ENCODE data around the gene CCN6.

The CCN6 gene

DNA sequence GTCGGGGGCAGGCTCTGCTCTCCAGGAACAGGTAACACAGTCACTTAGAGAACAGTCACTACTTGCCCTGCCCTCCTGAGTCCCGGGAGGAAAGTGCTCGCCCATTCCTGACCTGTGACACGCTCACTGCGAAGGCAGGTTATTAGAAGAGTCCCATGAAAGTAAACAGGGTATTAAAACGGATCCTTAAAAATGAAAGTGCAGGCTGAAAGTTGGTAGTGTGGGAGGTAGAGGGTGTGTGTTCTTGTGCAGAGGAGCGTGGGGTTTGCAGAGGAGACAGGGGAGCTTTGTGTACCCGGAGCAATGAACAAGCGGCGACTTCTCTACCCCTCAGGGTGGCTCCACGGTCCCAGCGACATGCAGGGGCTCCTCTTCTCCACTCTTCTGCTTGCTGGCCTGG is at the start of gene CCN6:
CCN6 (plus strand) TSS at position 104 of the 400 bp plus-strand sequence; CDS start at position 358, 254 bp downstream.
- ChIA-PET POLR2A (no interaction called here), CTCF (interaction anchor here (1.1 kb wide), 1 partner anchor 11 kb away, joined by 3 read pairs; no protein-coding TSS in a partner anchor)
- TF ChIP-seq BHLHE40 (IDR thresholded peaks at IDR 0.05; ENCODE audit: borderline replicate concordance): no peak
- TF ChIP-seq TARDBP (IDR thresholded peaks at IDR 0.05): no peak
- TF ChIP-seq HDGF (IDR thresholded peaks at IDR 0.05; ENCODE audit: borderline replicate concordance): no peak
- no peak for TF ChIP-seq LEF1 (IDR thresholded peaks at IDR 0.05; ENCODE audit: borderline replicate concordance)
- TF ChIP-seq ZNF384 (IDR thresholded peaks at IDR 0.05): no peak
- TF ChIP-seq SUZ12 (IDR thresholded peaks at IDR 0.05): no peak
- TF ChIP-seq FOXA1 (IDR thresholded peaks at IDR 0.05): no peak
- no peak for TF ChIP-seq CTBP1 (IDR thresholded peaks at IDR 0.05; ENCODE audit: borderline replicate concordance)
- TF ChIP-seq, protein P1, sequence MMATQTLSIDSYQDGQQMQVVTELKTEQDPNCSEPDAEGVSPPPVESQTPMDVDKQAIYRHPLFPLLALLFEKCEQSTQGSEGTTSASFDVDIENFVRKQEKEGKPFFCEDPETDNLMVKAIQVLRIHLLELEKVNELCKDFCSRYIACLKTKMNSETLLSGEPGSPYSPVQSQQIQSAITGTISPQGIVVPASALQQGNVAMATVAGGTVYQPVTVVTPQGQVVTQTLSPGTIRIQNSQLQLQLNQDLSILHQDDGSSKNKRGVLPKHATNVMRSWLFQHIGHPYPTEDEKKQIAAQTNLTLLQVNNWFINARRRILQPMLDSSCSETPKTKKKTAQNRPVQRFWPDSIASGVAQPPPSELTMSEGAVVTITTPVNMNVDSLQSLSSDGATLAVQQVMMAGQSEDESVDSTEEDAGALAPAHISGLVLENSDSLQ (IDR thresholded peaks at IDR 0.05): no peak
- no peak for TF ChIP-seq ELF4 (IDR thresholded peaks at IDR 0.05)
- no peak for TF ChIP-seq NFRKB (IDR thresholded peaks at IDR 0.05)
- TF ChIP-seq ARNT (IDR thresholded peaks at IDR 0.05): no peak
- TF ChIP-seq L3MBTL2 (conservative IDR thresholded peaks at IDR 0.05): no peak
- no peak for TF ChIP-seq FOXM1 (IDR thresholded peaks at IDR 0.05; ENCODE audit: borderline replicate concordance)
- no peak for TF ChIP-seq FOXK2 (IDR thresholded peaks at IDR 0.05)
- no peak for DNase-seq (ENCODE audit: extremely low spot score)

- no peak for DNase-seq (ENCODE audit: extremely low spot score)
- ChIA-PET CTCF (no interaction called here), POLR2A (no interaction called here)
- TF ChIP-seq TARDBP (IDR thresholded peaks at IDR 0.05) (no peak), FOXM1 (IDR thresholded peaks at IDR 0.05; ENCODE audit: borderline replicate concordance) (no peak), FOXA1 (IDR thresholded peaks at IDR 0.05) (no peak), LEF1 (IDR thresholded peaks at IDR 0.05; ENCODE audit: borderline replicate concordance) (no peak), L3MBTL2 (conservative IDR thresholded peaks at IDR 0.05) (no peak), CTBP1 (IDR thresholded peaks at IDR 0.05; ENCODE audit: borderline replicate concordance) (no peak), SUZ12 (IDR thresholded peaks at IDR 0.05) (no peak), ARNT (IDR thresholded peaks at IDR 0.05) (no peak), ZNF384 (IDR thresholded peaks at IDR 0.05) (no peak), BHLHE40 (IDR thresholded peaks at IDR 0.05; ENCODE audit: borderline replicate concordance) (no peak), NFRKB (IDR thresholded peaks at IDR 0.05) (no peak), ELF4 (IDR thresholded peaks at IDR 0.05) (no peak), SP1 (IDR thresholded peaks at IDR 0.05) (no peak), FOXK2 (IDR thresholded peaks at IDR 0.05) (no peak), HDGF (IDR thresholded peaks at IDR 0.05; ENCODE audit: borderline replicate concordance) (no peak)
- TF ChIP-seq, protein P1 (IDR thresholded peaks at IDR 0.05): no peak
These were observed 49.5 kb upstream of the CCN6 start for GRCh38 chr6:112004201-112005012.

DNA sequence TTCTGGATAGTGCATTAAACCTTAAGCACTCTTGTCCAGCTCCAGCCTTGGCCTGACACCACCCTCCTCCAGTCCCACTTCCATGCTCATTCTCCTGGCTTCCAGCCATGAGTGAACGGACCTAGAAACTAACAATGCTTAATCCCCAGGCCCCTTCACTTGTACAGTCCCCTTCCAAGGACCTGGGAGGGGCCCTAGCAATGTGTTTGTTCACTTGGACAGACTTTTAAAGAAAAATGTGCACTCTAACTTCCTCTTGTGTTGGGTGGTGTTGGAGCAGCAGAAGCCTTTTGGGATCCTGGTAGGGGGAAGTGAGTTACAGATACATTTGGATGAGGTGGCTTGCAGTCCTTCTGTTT is 48.9 kb upstream of the CCN6 start:
- no peak for DNase-seq (ENCODE audit: extremely low spot score)
- TF ChIP-seq CTBP1 (IDR thresholded peaks at IDR 0.05; ENCODE audit: borderline replicate concordance) (no peak), FOXA1 (IDR thresholded peaks at IDR 0.05) (no peak), NFRKB (IDR thresholded peaks at IDR 0.05) (no peak), LEF1 (IDR thresholded peaks at IDR 0.05; ENCODE audit: borderline replicate concordance) (no peak), ZNF384 (IDR thresholded peaks at IDR 0.05) (no peak), TARDBP (IDR thresholded peaks at IDR 0.05) (no peak), HDGF (IDR thresholded peaks at IDR 0.05; ENCODE audit: borderline replicate concordance) (no peak)
- TF ChIP-seq, protein P1 (IDR thresholded peaks at IDR 0.05): no peak
- CTCF ChIA-PET: no interaction called here
- POLR2A ChIA-PET: no interaction called here

DNA sequence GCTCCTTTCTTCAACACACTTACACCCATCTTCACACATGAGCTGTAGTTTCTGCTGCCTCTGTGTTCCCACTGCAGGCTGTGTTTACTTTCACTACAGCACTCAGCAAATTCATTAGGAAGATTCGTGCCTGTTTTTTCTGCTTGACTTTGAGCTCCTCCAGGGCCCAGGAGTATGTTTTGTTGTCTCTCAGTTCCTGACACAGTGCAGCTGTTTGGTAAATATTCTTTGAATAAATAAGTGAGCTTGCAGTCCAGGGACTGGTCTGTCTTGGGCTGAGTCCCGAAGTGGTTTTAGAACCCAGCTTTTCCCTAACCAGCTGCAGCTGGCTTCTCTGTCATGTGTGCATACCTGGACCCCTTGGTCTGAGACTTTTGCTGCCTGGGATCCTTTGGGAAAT is 46.6 kb upstream of the CCN6 start:
- TF ChIP-seq ARNT (IDR thresholded peaks at IDR 0.05): no peak
- TF ChIP-seq CTBP1 (IDR thresholded peaks at IDR 0.05; ENCODE audit: borderline replicate concordance): no peak
- TF ChIP-seq SUZ12 (IDR thresholded peaks at IDR 0.05): no peak
- no peak for TF ChIP-seq HDGF (IDR thresholded peaks at IDR 0.05; ENCODE audit: borderline replicate concordance)
- TF ChIP-seq L3MBTL2 (conservative IDR thresholded peaks at IDR 0.05): no peak
- TF ChIP-seq, protein P1 (IDR thresholded peaks at IDR 0.05): no peak
- no peak for TF ChIP-seq BHLHE40 (IDR thresholded peaks at IDR 0.05; ENCODE audit: borderline replicate concordance)
- TF ChIP-seq FOXK2 (IDR thresholded peaks at IDR 0.05): no peak
- TF ChIP-seq FOXA1 (IDR thresholded peaks at IDR 0.05): no peak
- TF ChIP-seq ZNF384 (IDR thresholded peaks at IDR 0.05): no peak
- TF ChIP-seq LEF1 (IDR thresholded peaks at IDR 0.05; ENCODE audit: borderline replicate concordance): no peak
- no peak for TF ChIP-seq TARDBP (IDR thresholded peaks at IDR 0.05)
- ChIA-PET POLR2A (interaction anchor here (1.1 kb wide), 1 partner anchor 36 kb away, joined by 3 read pairs; no protein-coding TSS in a partner anchor), CTCF (interaction anchor here (1.0 to 1.3 kb wide), 2 partner anchors 21 to 297 kb away, joined by 3 read pairs; no protein-coding TSS in a partner anchor)
- DNase-seq (ENCODE audit: extremely low spot score): no peak

DNA sequence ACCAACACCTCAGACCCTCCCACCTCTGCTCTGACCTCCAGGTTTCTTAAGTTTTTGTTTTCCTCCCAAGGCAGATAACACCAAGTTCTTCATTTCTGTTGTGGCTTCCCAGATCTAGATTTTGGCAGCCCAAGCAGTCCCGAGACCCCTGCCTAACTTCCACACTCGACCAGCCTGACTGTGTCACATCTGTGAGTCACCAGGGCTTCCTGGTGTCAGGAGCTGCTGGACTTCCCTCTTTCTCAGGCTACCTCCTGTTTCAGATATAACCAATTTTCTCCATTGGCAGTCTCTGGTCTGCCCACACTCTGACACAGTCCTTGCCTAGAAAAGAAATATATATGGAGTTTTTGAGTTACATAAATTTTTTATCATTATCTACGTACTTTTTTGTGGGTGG is 46.1 kb upstream of the CCN6 start:
- ChIA-PET POLR2A (interaction anchor here (1.1 kb wide), 1 partner anchor 36 kb away, joined by 3 read pairs; no protein-coding TSS in a partner anchor), CTCF (interaction anchor here (1.3 kb wide), 1 partner anchor 20 kb away, joined by 3 read pairs; no protein-coding TSS in a partner anchor)
- DNase-seq (ENCODE audit: extremely low spot score): no peak
- TF ChIP-seq BHLHE40 (IDR thresholded peaks at IDR 0.05; ENCODE audit: borderline replicate concordance): no peak
- no peak for TF ChIP-seq FOXK2 (IDR thresholded peaks at IDR 0.05)
- no peak for TF ChIP-seq ARNT (IDR thresholded peaks at IDR 0.05)
- no peak for TF ChIP-seq LEF1 (IDR thresholded peaks at IDR 0.05; ENCODE audit: borderline replicate concordance)
- no peak for TF ChIP-seq CTBP1 (IDR thresholded peaks at IDR 0.05; ENCODE audit: borderline replicate concordance)
- TF ChIP-seq FOXM1 (IDR thresholded peaks at IDR 0.05; ENCODE audit: borderline replicate concordance): no peak
- no peak for TF ChIP-seq TARDBP (IDR thresholded peaks at IDR 0.05)
- TF ChIP-seq, protein P1 (IDR thresholded peaks at IDR 0.05): no peak
- TF ChIP-seq NFRKB (IDR thresholded peaks at IDR 0.05): no peak
- TF ChIP-seq L3MBTL2 (conservative IDR thresholded peaks at IDR 0.05): no peak
- TF ChIP-seq ELF4 (IDR thresholded peaks at IDR 0.05): no peak
- no peak for TF ChIP-seq FOXA1 (IDR thresholded peaks at IDR 0.05)
- no peak for TF ChIP-seq SUZ12 (IDR thresholded peaks at IDR 0.05)
- no peak for TF ChIP-seq ZNF384 (IDR thresholded peaks at IDR 0.05)
- no peak for TF ChIP-seq SP1 (IDR thresholded peaks at IDR 0.05)
- no peak for TF ChIP-seq HDGF (IDR thresholded peaks at IDR 0.05; ENCODE audit: borderline replicate concordance)

Data from HEK293T (cell line).